ENCODE data around the gene ICE2.
"Not testable (repeated sequence)": the region's sequence is repeated elsewhere in the genome, so short reads cannot be mapped to it uniquely, and the experiment has no call there.

Gene ICE2

DNA sequence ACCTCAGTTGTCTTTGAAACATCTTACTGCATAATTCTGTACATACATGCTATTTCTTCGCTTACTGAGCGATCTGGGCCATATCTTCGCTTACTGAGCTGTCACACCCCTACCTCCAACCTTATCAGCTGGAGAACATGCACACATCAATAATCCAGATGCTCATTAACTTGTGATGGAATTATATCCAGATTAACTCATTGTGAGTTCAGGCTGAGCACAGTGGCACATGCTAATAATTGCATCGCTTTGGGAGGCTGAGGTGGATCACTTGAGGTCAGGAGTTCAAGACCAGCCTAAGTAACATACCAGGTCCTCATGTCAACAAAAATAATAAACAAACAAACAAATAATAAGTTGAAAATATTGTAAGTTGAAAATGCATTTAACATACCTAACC, 61.8 kb downstream of the ICE2 start:
- H3K4me3 ChIP-seq (replicated peaks; ENCODE audit: low read depth, low read length) = no peak overlapping the region
- TF ChIP-seq, protein P1, sequence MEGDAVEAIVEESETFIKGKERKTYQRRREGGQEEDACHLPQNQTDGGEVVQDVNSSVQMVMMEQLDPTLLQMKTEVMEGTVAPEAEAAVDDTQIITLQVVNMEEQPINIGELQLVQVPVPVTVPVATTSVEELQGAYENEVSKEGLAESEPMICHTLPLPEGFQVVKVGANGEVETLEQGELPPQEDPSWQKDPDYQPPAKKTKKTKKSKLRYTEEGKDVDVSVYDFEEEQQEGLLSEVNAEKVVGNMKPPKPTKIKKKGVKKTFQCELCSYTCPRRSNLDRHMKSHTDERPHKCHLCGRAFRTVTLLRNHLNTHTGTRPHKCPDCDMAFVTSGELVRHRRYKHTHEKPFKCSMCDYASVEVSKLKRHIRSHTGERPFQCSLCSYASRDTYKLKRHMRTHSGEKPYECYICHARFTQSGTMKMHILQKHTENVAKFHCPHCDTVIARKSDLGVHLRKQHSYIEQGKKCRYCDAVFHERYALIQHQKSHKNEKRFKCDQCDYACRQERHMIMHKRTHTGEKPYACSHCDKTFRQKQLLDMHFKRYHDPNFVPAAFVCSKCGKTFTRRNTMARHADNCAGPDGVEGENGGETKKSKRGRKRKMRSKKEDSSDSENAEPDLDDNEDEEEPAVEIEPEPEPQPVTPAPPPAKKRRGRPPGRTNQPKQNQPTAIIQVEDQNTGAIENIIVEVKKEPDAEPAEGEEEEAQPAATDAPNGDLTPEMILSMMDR (IDR thresholded peaks at IDR 0.05; ENCODE audit: low read depth, low read length, missing control alignments) = no peak
- no peak for DNase-seq (ENCODE audit: extremely low read depth, low read depth)

DNA sequence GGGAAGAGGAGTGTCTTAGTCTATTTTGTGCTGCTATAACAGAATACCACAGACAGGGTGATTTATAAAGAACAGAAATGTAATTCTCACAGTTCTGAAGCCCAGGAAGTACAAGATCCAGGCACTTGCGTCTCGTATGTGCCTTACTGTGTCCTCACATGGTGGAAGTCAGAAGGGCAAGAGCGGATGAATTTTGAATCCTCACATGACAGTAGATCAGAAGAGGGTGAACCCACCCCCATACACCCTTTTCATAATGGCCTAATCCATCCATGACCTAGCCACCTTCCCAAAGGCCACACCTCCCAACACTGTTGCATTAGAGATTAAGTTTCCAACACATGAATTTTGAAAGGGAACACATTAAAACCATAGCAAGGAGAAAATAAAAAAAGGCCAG, 62.5 kb downstream of the ICE2 start:
- no peak overlapping the region for H3K4me3 ChIP-seq (replicated peaks; ENCODE audit: low read depth, low read length)
- no peak for DNase-seq (ENCODE audit: extremely low read depth, low read depth)
- TF ChIP-seq, protein P1 (IDR thresholded peaks at IDR 0.05; ENCODE audit: low read depth, low read length, missing control alignments) = no peak

DNA sequence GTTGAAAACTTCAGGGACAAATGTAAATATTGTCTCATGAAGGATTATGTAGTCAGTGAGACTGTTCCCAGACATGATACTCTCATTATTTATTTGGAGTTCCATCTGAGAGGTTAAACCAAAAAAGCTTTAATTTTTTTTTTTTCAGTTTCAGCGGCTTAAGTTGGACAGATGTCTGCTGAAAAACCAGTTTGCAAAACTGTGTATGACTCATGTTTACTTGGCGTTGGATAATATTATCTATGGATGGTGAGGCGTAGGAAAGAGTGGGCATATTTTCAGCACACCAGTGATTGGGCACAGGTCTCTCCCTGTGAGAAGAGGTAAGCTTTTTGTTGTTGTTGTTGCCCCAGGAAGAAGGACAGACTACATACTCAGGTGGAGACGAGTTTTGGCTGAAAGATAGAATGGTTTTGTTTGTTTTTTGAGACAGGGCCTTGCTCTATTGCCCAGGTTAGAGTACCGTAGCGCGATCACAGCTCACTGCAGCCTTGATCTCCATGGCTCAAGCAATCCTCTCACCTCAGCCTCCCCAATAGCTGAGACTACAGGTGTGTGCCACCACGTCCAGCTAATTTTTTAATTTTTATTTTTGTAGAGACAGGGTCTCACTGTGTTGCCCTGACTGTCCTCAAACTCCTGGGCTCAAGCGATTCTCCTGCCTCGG, 64.8 kb downstream of the ICE2 start:
- no peak overlapping the region for H3K4me3 ChIP-seq (replicated peaks; ENCODE audit: low read depth, low read length)
- TF ChIP-seq, protein P1 (IDR thresholded peaks at IDR 0.05; ENCODE audit: low read depth, low read length, missing control alignments) = no peak
- no peak for DNase-seq (ENCODE audit: extremely low read depth, low read depth)

DNA sequence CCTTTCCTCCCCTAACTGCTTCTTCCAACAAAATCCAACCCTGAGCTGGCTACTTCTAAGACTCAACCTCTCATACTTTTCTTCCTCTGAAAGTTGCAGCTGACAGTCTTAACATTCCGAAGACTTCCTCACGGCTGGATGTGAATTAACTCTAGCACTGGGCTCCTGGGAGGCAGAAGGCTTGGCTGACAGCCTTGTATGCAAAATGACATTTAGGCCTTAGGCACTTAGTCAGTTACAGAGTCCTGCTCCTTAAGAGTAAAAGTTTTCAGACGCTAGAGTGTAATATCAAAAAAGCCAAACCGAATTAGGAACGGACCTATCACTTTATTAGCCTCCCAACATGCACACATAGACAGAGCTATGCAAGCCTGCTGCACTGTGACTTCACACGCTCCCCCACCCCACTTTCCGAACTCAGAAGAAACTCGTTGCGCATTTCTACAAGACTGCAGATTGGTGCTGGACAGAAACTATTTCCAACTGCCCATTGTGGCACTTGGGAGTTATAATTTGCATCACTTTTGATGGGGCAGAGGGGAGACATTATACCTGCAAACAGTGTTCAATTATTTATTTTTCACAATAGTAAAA, 65.6 kb downstream of the ICE2 start:
- DNase-seq (ENCODE audit: extremely low read depth, low read depth) = no peak
- TF ChIP-seq, protein P1 (IDR thresholded peaks at IDR 0.05; ENCODE audit: low read depth, low read length, missing control alignments) = no peak
- no peak overlapping the region for H3K4me3 ChIP-seq (replicated peaks; ENCODE audit: low read depth, low read length)

DNA sequence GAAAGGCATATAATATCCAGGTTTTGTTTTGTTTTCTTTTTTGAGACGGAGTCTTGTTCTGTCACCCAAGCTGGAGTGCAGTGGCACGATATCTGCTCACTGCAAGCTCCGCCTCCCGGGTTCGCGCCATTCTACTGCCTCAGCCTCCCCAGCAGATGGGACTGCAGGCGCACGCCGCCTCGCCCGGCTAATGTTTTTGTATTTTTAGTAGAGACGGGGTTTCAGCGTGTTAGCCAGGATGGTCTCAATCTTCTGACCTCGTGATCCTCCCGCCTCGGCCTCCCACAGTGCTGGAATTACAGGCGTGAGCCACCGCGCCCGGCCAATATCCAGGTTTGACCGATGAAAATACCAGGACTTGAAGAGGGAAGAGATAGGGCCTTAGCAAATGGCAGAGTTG, 66.1 kb downstream of the ICE2 start:
- H3K4me3 ChIP-seq (replicated peaks; ENCODE audit: low read depth, low read length); DNase-seq (ENCODE audit: extremely low read depth, low read depth): not testable (repeated sequence)

DNA sequence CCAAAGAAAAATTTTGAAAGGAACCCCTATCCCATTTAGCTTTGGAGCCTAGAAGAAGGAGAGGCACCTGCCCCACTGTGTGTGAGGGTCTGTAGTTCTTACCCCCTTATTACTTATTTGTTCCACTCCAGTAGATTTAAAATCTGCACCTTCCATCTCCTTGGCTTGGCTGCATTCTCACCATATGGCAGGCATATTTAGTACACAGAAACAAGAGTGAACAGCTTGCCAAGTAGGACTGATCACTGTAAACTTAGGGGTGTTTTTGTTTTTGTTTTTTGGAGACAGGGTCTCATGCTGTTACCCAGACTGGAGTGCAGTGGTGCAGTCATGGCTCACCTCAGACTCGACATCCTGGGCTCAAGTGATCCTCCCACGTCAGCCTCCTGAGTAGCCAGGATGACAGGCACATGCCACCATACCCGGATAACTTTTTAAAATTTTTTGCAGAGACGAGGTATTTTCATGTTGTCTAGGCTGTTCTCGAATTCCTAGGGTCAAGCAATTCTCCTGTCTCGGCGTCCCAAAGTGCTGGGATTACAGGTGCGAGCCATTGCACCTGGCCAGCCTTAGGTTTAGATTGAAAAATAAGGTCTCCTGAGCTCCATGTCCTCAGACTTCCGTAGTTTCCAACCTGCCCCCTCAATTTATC, 67.0 kb downstream of the ICE2 start:
- DNase-seq (ENCODE audit: extremely low read depth, low read depth) = no peak
- TF ChIP-seq, protein P1 (IDR thresholded peaks at IDR 0.05; ENCODE audit: low read depth, low read length, missing control alignments) = no peak
- H3K4me3 ChIP-seq (replicated peaks; ENCODE audit: low read depth, low read length) = no peak overlapping the region

DNA sequence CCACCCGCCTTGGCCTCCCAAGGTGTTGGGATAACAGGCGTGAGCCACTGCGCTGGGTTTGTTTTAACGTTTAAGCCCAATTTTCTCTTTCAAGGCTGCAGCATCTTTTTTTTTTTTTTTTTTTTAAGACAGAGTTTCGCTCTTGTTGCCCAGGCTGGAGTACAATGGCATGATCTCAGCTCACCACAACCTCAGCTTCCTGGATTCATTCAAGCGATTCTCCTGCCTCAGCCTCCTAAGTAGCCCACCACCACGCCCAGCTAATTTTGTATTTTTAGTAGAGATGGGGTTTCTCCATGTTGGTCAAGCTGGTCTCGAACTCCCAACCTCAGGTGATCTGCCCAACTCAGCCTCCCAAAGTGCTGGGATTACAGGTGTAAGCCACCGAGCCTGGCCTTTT, 68.6 kb downstream of the ICE2 start:
- H3K4me3 ChIP-seq (replicated peaks; ENCODE audit: low read depth, low read length); DNase-seq (ENCODE audit: extremely low read depth, low read depth): not testable (repeated sequence)

Measured in HFF-Myc (cell line).